Measurements from ENCODE around the gene RPS19BP1.

RPS19BP1 gene

DNA sequence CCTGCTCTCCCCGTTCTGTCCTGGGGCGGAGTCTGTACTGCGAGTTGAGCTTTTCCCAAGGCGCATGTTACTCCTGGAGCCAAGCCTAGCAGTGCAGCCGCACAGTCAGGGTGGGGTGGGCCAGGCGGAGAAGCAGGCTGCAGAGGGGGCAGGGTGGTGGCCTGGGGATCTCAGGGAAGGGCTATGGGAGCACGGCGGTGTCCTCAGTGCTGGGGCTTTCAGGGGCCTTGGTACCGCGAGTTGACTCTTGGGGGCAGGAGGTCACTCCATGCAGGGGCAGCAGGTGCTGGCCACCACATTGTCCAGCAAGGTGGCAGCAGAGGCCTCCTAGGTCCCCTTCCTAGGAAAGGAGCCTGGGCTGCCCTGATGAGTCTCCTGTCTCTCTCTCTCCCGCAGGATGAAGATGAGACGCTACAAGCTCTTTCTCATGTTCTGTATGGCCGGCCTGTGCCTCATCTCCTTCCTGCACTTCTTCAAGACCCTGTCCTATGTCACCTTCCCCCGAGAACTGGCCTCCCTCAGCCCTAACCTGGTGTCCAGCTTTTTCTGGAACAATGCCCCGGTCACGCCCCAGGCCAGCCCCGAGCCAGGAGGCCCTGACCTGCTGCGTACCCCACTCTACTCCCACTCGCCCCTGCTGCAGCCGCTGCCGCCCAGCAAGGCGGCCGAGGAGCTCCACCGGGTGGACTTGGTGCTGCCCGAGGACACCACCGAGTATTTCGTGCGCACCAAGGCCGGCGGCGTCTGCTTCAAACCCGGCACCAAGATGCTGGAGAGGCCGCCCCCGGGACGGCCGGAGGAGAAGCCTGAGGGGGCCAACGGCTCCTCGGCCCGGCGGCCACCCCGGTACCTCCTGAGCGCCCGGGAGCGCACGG, 45.4 kb downstream of the RPS19BP1 start:
- TF ChIP-seq, protein P1, sequence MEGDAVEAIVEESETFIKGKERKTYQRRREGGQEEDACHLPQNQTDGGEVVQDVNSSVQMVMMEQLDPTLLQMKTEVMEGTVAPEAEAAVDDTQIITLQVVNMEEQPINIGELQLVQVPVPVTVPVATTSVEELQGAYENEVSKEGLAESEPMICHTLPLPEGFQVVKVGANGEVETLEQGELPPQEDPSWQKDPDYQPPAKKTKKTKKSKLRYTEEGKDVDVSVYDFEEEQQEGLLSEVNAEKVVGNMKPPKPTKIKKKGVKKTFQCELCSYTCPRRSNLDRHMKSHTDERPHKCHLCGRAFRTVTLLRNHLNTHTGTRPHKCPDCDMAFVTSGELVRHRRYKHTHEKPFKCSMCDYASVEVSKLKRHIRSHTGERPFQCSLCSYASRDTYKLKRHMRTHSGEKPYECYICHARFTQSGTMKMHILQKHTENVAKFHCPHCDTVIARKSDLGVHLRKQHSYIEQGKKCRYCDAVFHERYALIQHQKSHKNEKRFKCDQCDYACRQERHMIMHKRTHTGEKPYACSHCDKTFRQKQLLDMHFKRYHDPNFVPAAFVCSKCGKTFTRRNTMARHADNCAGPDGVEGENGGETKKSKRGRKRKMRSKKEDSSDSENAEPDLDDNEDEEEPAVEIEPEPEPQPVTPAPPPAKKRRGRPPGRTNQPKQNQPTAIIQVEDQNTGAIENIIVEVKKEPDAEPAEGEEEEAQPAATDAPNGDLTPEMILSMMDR (IDR thresholded peaks at IDR 0.05; ENCODE audit: low read depth, low read length, missing control alignments): no peak
- DNase-seq (ENCODE audit: low read depth): no peak

DNA sequence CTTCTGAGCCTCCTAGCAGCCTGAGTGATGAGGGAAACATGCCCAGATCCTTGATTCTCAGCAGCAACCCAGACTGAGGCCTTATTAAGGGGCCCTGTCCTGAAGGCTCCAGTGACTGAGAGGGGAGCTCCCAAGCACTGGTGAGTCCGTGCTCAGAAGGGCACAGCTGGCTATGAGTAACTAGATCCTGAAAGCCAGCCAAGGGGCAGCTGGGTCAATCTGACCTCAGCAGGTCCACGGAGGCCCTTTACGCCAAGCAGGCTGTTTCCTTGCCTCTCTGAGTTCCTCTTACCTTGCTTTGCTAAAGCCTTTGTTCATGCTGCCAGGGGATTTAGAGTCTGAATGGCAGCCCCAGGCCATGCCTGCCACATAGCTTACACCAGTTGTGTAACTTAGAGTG, 49.8 kb downstream of the RPS19BP1 start:
- DNase-seq (ENCODE audit: low read depth): no peak
- H3K4me3 ChIP-seq (ENCODE audit: low read depth, low read length): no peak overlapping the region
- TF ChIP-seq, protein P1 (IDR thresholded peaks at IDR 0.05; ENCODE audit: low read depth, low read length, missing control alignments): no peak

More for the DNA sequence above, 45.4 kb downstream of the RPS19BP1 start:
- no peak overlapping the region for H3K4me3 ChIP-seq (ENCODE audit: low read depth, low read length)

DNA sequence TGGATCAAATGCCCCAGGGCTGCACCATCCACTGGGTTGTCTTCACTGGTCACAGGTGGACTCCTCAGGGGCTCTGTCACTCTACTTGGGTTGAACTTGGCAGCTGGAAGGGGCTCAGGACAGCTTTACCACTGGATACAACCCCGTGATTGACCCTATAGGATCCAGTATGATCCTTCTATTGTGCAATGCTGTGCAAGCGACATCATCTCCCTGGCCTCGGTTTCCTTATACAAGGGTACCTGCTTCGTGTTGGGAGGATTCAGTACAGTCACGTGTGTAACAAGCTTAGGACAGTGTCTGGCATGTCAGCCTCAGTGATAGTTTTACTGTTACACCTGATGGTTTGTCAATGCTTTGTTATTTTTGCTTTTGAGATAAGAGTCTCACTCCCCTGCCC, 51.0 kb downstream of the RPS19BP1 start:
- no peak for DNase-seq (ENCODE audit: low read depth)
- TF ChIP-seq, protein P1 (IDR thresholded peaks at IDR 0.05; ENCODE audit: low read depth, low read length, missing control alignments): no peak
- no peak overlapping the region for H3K4me3 ChIP-seq (ENCODE audit: low read depth, low read length)

DNA sequence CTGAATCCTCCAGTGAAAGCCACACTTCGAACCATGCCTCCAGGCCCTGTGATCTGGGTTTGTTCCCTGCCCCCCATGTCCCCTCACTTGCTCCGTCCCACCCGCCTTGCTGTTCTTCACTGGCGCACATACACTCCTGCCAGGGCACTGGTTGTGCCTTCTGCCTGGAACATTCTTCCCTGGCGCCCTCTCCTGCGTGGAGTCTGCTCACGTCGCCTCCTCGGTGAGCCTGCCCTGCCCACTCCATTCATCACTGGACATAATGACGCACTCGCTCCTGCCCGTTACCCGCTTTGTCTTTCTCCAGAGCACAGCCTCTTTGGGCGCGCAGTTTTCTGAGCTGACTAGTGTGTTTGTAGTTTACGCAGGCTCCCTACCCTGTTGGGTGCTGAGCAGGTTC, 51.5 kb downstream of the RPS19BP1 start:
- DNase-seq (ENCODE audit: low read depth): no peak
- H3K4me3 ChIP-seq (ENCODE audit: low read depth, low read length): no peak overlapping the region
- TF ChIP-seq, protein P1 (IDR thresholded peaks at IDR 0.05; ENCODE audit: low read depth, low read length, missing control alignments): no peak

DNA sequence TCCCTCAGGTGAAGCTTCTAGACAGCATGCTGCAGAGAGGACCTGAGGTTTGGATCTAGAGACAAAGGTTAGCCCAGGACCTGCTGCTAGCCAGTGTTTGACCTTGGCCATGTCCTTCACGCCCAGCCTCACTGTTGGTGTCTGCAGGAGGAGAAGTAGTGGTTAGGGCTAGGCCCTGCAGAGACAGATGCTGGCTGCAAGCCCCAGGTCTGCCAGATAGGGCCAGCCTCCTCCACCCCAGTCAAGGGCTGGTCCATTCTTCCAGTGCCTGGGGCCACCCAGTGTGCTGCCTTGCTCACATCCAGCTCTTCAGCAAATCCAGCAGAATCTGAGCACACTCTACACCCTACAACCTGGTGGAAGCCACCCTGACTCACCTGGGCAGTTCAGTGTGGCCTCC, 52.0 kb downstream of the RPS19BP1 start:
- TF ChIP-seq, protein P1 (IDR thresholded peaks at IDR 0.05; ENCODE audit: low read depth, low read length, missing control alignments): no peak
- no peak overlapping the region for H3K4me3 ChIP-seq (ENCODE audit: low read depth, low read length)
- no peak for DNase-seq (ENCODE audit: low read depth)

DNA sequence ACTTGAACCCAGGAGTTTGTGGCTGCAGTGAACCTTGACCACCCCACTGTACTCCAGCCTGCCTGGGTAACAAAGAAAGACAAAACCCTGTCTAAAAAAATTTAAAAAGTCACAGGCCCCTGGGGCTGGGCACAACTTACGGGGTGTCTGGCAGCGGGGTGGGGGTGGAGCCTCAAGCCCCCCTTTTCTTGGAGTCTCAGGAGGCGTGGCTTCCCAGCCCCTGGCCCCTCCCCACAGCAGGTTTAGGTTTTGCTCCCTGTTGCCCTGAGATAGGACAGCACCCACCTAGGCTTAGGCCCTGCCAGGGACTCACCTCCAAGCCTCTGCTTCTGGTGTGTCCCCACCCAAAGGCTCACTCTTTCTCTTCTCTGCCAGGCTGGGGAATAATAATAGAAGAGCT, 53.3 kb downstream of the RPS19BP1 start:
- no peak overlapping the region for H3K4me3 ChIP-seq (ENCODE audit: low read depth, low read length)
- TF ChIP-seq, protein P1 (IDR thresholded peaks at IDR 0.05; ENCODE audit: low read depth, low read length, missing control alignments): no peak
- DNase-seq (ENCODE audit: low read depth): no peak
